A172 (cell line): ENCODE results near the gene TMEM132D. TPM values are rescaled to one million over a fixed set of nuclear protein-coding genes. Genes with fewer than 3 reads are reported as not detected.

Source experiments
- DNase-seq: peaks from one replicate; pipeline ENCODE4 v3.0.0-alpha.2; 2015; ENCODE audit warnings: low spot score
- total RNA-seq: library from RNA; depleted of rRNA; stranded (reverse); fragments of >200 nt; shearing (Covaris generic); gene quantifications from 2 replicates; pipeline ENCODE4 v1.2.3, GENCODE V29; 2014

Gene TMEM132D
- total RNA-seq, 1 experiment from 2014 or later: not detected

DNA sequence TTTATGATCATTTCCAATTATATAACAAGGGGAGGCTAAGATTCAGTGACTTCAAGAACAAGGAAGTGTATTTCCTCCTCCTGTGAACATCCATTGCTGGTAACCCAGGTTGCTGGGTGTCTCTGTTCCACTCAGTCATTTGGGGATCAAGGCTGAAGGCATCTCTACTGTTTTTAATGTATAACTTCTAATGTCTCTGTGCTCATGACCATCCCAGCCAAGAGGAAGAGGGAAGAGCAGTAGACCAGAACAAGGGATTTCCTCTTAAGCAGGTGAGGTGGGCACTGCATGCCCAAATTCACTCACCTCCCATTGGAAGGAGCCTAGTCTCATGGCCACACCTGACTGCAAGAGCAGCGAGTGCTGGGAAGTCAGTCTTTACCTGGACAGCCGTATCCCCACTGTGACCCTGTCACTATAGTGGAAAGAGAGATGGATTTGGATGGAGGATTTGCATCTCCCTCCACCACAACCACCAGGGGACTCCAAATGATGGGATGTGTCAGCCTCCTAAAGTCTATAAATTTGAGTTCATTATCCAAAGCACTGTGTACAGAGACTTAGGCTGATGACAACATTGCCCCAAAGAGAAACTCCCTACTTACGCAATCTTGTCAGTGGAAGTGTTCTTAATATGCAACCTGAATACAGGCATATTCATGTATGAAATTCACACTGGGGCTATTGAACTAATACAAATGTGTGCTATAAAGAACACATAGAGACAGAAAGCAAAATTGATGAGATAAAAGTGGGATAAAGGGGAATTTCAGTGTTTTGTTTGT lies 368.7 kb downstream of the TMEM132D start:
- no peak for DNase-seq

DNA sequence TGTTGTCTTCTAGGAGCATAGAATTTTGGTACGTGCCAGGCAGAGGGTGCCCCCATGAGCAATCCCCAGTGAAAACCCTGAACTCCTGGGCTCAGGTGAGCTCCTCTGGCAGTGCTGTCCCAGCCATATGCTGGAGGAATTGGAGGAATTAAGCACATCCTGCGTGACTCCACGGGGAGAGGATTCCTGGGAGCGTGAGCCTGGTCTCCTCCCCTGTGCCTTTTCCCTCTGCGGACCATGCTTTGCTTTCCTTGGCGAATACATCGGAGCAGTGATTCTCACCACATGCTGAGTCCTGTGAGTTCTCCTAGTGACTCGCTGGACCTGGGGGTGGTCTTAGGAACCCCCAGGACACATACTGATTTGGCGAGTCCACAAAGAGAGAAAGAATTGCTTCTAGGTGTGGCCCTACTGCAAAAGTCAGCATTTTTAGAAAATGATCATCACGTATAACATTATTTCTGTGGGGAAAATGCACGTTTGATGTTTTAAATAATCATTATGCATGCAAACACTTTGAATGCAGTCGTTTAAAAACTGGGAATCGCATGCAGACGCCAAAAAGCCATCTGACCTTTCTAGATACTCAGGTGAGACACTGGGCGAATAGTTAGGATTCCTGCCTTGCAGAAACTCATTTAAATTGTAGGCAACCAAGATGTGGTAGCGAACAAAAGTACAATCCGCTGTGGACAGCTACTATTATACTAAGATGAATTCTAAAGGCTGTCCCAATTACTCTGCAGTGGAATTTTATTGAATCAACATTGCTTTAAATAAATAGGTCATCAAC lies 370.9 kb downstream of the TMEM132D start:
- no peak for DNase-seq

DNA sequence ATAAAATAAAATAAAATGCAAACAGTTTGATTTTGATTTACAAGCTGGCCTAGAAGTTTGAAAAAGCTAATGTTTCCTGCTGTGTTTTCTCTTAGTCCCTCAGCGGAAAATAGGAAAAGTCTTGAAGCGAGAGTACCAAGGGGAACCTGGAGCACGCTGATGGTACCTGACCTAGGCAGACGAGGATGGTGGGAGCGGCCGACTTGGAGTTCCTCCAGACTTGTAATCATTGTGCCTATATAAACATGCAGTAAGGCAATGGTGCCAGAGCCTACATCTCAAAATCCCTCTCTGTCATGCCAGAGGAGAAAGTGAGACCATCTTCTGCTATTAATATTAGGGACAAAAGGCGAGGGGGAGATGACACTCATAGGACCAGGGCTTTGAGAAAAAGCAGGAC lies 371.7 kb downstream of the TMEM132D start:
- no peak for DNase-seq

DNA sequence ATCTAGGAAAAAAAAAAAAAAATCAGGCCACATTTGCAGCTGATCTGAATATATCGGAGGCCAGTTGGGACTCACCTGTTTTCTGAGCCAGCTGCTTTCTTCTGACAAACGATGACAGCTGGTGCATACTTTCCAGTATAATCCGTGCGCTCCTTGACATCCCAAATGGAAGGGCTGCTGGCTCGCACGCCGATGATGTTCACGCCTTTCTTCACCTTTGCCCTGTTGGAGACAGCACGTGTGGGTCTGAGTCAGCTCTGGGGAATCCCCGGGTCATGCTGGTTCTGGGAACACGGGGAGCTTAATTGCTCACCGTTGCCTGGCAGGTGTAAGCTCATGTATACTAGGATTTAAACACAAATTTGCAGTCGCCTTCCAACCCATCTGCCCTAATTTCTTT lies 372.8 kb downstream of the TMEM132D start:
- DNase-seq: no peak

DNA sequence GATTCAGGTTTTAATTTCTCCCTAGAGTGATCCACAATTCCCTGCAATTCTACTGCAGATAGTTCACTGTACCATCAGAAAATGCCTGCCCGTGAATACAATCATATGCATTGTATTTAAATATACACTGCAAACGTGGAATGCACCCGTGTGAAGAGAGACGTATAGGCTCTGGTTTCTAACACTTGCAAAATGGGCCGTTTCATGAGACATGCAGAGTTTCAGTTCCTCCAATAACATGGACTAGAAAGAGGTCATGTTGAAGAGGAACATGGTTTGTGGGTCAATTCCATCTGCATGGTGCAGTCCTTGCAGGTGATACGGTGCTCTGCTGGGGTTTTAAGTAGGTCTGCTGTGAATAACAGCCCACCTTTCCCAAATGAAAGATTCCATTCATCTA lies 373.3 kb downstream of the TMEM132D start:
- no peak for DNase-seq

DNA sequence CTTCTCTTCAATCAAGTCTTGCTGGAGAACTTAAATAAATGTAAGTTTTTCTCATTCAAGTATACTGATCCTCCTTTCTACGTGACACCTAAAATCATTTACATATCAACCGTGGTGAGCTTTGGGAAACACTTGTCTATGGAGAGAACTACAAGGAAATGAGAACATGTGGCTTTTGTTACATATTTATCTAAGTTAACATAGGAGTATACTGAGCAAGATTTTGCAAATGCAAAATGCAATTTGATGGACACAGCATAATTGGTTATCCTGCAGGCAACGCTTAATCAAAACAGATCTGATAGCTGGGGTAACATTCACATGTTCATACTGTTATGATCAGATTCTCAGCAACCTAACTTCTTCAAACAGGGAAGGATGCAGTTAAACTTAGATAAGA lies 376.3 kb downstream of the TMEM132D start:
- DNase-seq: no peak

DNA sequence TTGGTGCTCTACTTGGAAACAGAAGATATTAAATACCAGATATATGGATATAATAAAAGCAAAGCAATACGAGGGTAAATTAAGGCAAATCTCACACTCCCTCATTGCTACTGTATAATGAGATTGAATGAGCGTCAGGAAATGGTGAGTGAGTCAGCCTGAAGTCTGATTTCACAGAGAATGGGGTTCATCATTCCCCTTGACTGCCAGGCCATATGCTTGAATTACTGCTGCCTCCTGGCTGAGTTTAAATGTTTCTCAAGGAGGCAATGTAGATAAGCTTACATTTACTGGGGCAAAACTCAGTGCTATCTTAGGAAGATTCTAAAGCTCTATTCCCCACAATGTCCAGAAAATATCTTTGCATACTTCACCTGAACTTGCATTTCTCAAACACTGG lies 380.2 kb downstream of the TMEM132D start:
- DNase-seq: no peak

DNA sequence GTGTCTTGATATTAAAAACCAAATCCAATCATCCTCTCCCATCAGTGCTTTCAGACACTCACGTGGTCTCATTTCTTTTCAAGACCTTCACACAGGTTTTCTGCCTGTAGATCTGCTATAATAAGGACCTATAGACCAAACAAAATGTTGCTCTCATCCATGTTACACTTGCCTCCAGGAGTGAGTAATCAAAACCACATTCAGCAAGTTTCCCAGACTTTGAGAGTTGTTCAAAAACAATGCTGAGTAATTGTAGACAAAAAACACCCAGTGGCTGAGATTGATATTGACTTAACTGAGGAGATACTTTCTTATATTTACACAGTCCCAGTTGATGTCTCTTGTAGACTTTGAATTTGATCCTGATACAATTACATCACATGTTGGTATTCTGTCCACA lies 383.1 kb downstream of the TMEM132D start:
- DNase-seq: no peak

DNA sequence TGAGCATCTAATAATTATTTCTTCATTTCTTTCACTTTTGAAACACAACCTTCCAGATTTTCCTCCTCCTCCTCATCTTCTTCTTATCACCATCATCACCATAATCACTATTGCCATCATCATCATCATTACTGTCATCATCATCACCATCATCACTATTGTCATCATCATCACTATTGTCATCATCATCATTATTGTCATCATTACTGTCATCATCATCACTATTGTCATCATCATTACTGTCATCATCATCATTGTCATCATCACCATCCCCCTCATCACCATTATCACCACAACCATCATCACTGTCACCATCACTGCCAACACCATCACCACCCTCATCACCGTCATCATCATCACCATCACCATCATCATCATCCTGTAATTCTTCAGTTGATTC lies 400.0 kb downstream of the TMEM132D start:
- no peak for DNase-seq

DNA sequence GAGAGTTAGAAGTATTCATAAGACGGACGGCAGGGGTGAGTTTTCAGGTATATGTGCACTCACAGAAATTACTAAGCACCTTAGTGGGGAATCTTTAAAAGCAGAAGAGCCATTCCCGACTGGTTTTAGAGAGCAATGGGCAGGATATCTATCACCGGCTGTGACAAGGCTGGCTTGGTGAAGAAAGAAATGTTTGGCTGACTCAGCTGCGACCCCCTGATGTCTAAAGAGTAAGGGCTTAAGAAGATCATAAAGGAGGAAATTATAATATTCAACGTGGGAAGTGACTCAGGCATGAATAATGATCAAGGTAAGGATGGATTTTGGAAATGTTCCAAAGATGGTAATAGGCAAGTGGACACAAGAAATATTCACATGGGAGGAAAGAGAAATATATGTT lies 407.6 kb downstream of the TMEM132D start:
- DNase-seq: no peak

DNA sequence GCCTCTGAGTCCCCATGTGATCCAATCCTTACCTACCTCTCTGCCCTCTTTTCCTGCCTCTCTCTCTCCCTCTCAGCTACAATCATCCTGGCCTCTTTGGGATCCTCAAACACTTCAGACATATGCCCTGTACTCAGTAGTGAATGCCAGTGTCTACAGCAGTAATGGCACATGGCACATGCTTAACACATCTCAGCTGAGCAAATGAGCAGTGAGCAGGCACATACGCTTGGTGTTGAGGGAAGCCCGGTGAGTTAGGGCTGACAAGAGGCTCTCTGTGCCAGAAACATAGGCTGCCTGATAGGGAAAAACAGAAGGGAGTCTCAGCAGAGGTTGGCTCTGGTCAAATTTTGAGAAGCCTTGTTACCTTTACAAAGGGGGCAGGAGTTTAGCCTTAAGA lies 409.1 kb downstream of the TMEM132D start:
- no peak for DNase-seq

DNA sequence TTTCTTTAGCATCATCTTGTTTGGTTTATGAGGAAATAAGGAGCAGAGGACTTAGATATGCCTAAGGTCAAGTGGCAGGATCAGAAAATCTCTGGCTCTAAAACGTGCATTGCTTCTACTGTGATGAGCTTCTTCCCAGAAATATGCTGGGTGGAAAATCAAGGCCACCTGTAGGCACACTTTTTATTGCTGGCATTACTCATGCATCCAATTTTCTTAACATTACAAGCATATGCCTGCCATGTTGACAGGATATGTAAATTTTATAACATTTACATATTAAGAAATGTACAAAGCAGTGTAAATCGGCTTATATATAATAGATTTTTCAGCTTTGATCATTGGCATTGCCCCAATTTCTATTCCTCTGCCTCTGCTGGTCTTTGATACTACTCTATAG lies 409.6 kb downstream of the TMEM132D start:
- DNase-seq: no peak

DNA sequence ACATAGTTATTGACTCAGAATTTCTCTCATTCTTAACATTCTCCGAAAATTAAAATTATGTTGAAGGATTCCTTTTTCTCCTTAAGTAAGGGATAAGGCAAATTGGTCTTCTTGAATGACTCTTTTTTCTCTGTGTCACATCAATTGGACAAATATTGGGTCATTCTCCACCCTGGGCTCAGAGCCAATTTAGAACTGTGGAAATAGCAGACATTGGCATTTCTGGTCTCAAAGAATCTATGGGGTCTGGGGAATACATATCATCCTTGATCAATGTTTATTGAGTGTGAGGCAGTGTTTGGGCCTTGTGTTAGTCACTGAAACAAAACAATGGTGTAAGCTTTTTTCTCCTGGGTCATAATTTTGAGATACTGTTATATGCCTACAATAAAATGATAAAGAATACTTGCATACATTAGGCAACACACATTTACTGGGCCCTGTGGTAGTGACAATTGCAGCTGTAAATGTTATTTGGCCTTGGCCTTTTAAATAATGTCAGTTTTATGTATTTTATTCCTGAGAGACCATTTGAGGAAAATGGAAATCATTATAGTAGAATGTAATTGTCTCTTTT lies 414.6 kb downstream of the TMEM132D start:
- no peak for DNase-seq

DNA sequence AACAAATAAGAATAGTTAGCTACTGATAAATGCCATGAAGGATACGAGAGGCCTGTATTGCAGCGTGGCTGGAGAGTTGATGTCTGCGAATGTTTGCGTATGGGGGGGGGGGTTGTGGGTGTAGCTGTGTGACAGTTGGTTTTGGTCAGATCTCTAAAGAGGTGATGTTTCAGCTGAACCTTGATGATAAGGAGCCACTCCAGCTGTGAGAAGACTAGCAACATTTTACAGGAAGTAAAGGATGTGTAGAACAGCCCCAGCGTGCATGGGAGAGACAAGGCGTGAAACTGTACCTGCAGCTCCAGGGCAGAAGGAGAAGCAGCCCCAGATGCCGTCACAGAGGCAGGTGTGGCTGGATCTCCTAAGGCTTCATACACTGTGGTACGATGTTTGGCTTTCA lies 416.9 kb downstream of the TMEM132D start:
- DNase-seq: no peak

DNA sequence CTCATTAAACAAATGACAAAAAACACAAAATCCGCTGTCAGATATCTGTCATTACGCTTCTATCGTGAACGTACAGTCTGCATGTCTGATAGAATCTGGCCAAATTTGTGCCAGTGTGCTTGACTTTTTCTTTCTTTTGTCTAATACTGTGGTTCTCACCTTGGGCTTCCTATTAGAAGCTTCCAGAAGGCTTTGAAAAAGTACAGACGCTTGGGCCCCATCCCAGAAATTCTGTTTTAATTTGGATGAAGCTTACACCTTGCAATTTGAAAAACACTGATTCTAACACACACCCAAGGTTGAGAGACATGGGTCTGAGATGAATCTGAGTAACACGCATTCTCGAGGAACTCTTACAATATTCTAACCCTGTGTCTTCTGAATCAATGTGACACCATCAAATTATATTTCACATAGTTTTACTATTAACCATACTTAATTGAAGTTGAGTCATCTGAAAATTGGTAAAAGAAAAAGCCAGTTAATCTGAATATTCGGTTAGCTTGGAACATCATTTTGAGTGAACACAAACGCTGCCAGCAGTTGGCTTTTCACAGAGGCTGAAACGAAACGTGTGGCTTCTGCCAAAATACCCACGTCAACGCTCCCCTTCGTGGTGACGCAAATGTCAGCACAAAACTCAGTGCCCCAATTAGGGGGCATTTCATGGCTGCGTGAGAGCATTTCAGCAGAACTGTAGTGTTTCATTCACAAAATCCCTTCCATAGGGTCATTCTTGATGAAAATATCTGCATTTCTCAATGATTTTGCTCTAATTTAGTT lies 420.5 kb downstream of the TMEM132D start:
- DNase-seq: no peak

DNA sequence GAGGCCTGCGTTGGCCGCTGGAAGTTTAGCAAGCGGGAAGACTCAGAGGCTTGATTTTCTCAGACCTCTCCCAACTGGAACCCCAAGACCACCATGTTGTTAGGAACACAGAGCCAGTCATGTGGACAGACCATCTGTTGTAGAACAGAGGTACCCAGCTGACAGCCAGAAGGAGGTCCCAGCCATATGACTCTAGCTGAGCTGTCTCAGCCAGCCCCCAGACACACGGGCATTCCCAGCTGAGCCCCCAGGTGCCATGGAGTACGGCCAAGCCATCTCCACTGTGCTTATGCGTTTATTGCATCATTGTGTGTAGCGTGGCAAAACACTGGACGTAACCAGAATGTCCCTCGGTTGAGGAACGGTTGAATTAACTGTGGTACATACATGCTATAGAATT lies 421.9 kb downstream of the TMEM132D start:
- no peak for DNase-seq

DNA sequence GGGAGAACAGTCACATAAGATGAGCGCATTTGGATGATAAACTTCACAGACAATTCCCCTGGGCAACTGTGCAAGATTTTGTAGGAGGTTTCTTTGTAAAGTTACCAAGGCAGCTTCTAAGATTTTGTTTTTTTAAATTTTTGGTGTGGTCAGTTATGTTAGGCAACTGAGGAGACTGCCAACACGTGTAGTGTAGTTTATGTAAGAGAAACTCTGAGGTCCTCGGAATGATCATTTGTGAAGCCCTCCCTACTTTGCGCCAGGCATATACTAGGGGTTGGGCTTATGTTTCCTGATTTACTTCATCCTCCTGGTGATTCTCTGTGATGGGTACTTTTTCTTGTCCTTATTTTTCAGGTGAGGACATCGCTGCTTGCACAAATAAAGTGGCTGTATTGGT lies 433.6 kb downstream of the TMEM132D start:
- DNase-seq: no peak

DNA sequence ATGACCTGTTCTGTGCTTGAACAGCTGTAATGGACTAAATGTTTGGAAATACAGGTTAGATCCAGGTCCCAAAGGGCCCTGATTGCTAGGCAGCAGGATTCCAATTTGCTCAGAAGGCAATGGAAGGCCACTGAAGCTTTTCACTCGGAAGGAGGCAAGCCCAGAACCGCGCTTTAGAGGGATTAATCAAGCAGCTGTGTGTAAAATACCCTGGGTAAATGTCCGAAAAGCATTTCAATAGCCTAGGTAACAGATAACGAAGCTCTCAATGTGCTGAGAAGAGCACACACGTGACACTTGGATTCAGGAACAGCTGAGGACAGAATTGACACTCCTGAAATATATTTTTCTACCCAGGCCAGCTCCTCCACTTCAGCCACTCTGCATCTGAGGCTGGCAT lies 436.1 kb downstream of the TMEM132D start:
- no peak for DNase-seq

DNA sequence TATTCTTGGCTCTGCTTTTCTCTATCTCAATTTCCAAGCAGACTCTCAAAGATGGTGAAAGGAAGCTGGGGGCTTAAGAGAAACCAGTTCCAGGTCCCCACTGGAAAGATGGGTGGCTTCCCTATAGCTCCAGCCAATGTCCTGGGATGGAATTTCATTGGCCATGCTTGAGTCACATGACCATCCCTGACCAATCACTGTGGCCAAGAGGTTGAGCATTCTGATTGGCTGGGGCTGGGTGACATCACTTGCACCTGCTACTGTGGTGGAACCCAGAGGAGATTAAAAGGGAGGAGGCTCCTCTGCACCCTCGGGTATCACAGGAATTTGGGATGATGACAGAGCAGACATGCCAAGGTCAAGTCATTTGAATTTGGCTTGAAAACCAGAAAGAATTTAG lies 436.5 kb downstream of the TMEM132D start:
- no peak for DNase-seq

DNA sequence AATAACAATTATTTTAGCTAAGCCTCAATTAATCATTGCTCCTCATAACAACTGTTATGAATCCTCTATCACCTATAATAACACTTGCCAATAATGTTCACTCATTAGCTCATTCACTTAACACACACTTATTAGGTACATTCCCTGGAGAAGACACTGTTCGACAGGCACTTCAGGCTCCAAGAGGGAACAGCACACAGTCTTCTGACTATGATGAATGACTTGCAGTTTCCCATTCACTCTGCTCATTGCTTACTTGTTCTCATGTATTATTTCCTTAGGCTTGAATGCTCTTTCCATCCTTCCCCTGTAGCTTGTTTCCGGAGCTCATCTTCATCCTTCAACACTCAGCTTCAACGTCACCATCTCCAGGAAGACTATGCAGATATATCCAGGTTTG lies 437.3 kb downstream of the TMEM132D start:
- DNase-seq: no peak

DNA sequence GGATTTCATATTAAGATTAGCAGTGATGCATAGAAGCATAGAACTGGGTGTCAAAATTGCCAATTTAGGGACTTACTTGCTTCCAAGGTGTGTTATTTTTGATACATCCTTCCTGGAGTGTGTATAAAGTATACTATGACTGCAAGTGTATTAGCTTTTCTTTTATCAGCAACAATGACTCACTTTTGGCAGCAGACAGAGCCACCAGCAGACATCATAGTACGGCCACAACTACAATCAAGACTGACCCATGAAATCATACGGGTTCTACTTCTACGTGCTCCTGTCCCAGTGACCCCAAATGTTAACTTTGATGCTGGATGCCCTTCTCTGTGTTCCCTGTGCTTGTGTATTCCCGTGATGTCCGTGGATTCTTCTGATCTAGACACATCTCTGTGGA lies 443.9 kb downstream of the TMEM132D start:
- DNase-seq: no peak

DNA sequence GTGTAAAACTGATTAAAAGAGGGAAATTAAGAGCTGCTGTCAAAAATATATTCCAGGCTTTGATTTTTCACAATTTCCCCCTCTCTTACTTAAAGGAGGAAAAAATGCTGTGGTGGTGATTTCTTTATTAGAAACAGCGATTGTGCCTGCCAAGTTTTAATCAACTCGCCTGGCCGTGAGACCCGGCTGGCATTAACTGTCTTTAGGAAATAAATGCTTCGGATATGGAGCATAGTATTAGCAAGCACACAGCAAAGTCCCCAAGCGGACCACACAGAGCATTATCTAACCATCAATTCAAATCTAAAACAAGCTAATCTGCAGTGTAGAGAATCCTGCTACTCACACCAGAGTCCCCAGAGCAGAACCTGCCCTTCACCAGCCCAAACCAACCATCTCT lies 457.1 kb downstream of the TMEM132D start:
- DNase-seq: no peak
